ENCODE results near the gene HK1.

DNA sequence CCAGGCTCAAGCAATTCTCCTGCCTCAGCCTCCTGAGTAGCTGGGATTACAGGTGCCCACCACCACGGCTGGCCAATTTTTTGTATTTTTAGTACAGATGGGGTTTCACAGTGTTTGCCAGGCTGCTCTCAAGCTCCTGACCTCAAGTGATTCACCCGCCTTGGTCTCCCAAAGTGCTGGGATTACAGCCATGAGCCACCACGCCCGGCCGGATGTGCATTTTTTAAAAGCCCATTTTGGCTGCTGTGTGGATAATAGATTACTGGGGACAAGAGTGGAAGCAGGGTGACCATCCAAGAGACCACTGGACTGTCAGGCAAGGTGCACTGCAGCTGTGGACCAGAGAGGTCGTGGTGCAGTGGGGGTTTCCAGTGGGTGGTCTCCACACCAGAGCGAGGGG is 36.7 kb upstream of the HK1 start:
- TF ChIP-seq, protein P1, sequence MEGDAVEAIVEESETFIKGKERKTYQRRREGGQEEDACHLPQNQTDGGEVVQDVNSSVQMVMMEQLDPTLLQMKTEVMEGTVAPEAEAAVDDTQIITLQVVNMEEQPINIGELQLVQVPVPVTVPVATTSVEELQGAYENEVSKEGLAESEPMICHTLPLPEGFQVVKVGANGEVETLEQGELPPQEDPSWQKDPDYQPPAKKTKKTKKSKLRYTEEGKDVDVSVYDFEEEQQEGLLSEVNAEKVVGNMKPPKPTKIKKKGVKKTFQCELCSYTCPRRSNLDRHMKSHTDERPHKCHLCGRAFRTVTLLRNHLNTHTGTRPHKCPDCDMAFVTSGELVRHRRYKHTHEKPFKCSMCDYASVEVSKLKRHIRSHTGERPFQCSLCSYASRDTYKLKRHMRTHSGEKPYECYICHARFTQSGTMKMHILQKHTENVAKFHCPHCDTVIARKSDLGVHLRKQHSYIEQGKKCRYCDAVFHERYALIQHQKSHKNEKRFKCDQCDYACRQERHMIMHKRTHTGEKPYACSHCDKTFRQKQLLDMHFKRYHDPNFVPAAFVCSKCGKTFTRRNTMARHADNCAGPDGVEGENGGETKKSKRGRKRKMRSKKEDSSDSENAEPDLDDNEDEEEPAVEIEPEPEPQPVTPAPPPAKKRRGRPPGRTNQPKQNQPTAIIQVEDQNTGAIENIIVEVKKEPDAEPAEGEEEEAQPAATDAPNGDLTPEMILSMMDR (IDR thresholded peaks at IDR 0.05) = no peak
- no peak for TF ChIP-seq POLR2A (IDR thresholded peaks at IDR 0.05)
